Transverse colon (tissue), 4 donors: ENCODE data around the gene CYP19A1.

ENCODE experiments used
- POLR2A ChIP-seq: fragments of 450-650 bp; IDR thresholded peaks from one replicate; pipeline ENCODE4 v1.6.1; 2016; ENCODE audit warnings: antibody characterized with exemption, mild to moderate bottlenecking, moderate library complexity
- POLR2AphosphoS5 ChIP-seq, 3 donors: sonication (generic); formaldehyde crosslinking; IDR thresholded peaks; one replicate each; pipeline ENCODE4 v1.6.1; 2016; ENCODE audit warnings: antibody characterized with exemption in 3 of 3
- TF ChIP-seq, protein P1 (sequence below), 5 experiments: fragments of 200-600 bp in 3 of 5; fragments of 450-650 bp in 2 of 5; sonication (generic) in 3 of 5; IDR thresholded peaks; 1 replicate in 2 of 5; 2 replicates in 3 of 5; pipeline ENCODE4 v1.5.1; 2016 to 2017; ENCODE audit warnings: antibody characterized with exemption in 5 of 5, inconsistent platforms in 3 of 5, mild to moderate bottlenecking in 2 of 5, moderate library complexity in 1 of 5

DNA sequence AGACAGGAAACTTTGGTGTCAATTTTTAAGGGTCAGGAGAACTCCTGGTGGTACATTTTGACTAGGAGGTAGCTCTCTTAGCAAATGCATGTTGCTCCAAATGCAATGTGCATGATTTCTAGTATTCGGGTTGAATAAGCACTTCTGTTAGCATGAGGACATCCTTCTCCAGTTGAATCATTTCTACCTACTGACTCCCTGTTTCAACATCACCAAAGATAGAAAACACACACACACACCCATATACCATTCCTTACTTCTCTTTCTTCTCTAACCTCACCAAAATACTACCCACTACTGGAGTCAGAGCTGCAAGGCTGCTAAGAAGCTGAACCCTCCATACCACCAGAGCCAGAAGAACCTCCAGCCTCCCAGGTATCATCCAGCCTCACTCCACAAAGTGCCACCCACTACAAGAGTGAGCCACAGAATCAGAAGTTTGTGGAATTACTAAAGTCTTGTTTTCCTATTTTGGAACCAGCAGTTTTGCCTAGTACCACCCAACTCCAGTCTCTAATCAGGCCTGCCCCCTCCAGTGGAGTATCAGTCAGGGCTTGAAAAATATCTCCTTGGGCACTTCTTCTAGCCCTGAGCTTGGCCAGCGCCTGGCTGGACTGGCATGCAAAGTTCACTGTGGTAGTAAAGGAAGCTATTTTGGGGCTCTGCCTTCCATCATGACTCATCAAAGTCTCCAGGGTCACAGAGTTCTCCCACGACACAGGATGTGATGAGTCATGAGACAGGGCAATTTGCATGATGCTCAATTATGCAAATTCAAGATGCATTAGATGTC, 110.3 kb downstream of the CYP19A1 start:
- TF ChIP-seq, protein P1, sequence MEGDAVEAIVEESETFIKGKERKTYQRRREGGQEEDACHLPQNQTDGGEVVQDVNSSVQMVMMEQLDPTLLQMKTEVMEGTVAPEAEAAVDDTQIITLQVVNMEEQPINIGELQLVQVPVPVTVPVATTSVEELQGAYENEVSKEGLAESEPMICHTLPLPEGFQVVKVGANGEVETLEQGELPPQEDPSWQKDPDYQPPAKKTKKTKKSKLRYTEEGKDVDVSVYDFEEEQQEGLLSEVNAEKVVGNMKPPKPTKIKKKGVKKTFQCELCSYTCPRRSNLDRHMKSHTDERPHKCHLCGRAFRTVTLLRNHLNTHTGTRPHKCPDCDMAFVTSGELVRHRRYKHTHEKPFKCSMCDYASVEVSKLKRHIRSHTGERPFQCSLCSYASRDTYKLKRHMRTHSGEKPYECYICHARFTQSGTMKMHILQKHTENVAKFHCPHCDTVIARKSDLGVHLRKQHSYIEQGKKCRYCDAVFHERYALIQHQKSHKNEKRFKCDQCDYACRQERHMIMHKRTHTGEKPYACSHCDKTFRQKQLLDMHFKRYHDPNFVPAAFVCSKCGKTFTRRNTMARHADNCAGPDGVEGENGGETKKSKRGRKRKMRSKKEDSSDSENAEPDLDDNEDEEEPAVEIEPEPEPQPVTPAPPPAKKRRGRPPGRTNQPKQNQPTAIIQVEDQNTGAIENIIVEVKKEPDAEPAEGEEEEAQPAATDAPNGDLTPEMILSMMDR (IDR thresholded peaks at IDR 0.05) = no peak
- TF ChIP-seq POLR2A (no peak), POLR2AphosphoS5 (IDR thresholded peaks at IDR 0.05) (no peak)
